WTC11 (cell line): ENCODE measurements around the gene ZNF440.

Source experiments
- E2F1 ChIP-seq: sonication (generic); formaldehyde crosslinking; IDR thresholded peaks from 2 replicates; pipeline ENCODE4 v1.8.0; 2022; ENCODE audit warnings: mild to moderate bottlenecking, missing genetic modification reagents
- ZNF317 ChIP-seq: sonication (generic); formaldehyde crosslinking; IDR thresholded peaks from 2 replicates; pipeline ENCODE4 v1.8.1; 2023; ENCODE audit warnings: low read depth, mild to moderate bottlenecking, moderate library complexity, missing genetic modification reagents, borderline replicate concordance
- TF ChIP-seq, protein P1 (sequence below): fragments of 200-600 bp; IDR thresholded peaks from 2 replicates; pipeline ENCODE4 v1.8.0; 2022; ENCODE audit warnings: antibody characterized with exemption
- TF ChIP-seq, protein P2 (sequence below): sonication (generic); formaldehyde crosslinking; IDR thresholded peaks from 2 replicates; pipeline ENCODE4 v1.8.0; 2022; ENCODE audit warnings: mild to moderate bottlenecking, missing genetic modification reagents
- TF ChIP-seq, protein P3 (sequence below): sonication (generic); formaldehyde crosslinking; IDR thresholded peaks from 2 replicates; pipeline ENCODE4 v1.8.1; 2022; ENCODE audit warnings: mild to moderate bottlenecking, moderate library complexity, missing genetic modification reagents

DNA sequence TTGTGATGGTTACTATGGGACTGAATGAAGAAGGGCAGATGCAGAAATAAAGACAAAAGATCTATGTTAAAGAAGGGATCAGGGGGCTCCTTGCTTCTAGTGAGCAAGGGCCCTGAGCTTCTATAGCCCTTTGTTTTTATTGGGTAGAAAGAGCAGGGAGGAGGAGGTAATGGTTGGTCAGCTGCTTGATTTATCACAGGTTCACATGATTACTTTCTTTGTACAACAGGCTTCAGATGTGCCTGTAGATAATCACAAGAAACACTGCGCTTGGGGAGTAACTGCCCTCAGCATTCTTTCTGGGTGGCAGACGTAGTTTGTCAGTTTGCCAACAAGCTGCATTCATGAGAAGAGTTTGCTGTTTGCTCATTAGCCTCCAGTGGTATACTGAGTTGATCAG is 29.6 kb downstream of the ZNF440 start:
- TF ChIP-seq, protein P1, sequence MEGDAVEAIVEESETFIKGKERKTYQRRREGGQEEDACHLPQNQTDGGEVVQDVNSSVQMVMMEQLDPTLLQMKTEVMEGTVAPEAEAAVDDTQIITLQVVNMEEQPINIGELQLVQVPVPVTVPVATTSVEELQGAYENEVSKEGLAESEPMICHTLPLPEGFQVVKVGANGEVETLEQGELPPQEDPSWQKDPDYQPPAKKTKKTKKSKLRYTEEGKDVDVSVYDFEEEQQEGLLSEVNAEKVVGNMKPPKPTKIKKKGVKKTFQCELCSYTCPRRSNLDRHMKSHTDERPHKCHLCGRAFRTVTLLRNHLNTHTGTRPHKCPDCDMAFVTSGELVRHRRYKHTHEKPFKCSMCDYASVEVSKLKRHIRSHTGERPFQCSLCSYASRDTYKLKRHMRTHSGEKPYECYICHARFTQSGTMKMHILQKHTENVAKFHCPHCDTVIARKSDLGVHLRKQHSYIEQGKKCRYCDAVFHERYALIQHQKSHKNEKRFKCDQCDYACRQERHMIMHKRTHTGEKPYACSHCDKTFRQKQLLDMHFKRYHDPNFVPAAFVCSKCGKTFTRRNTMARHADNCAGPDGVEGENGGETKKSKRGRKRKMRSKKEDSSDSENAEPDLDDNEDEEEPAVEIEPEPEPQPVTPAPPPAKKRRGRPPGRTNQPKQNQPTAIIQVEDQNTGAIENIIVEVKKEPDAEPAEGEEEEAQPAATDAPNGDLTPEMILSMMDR: no peak
- TF ChIP-seq, protein P2, sequence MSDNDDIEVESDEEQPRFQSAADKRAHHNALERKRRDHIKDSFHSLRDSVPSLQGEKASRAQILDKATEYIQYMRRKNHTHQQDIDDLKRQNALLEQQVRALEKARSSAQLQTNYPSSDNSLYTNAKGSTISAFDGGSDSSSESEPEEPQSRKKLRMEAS: no peak
- TF ChIP-seq E2F1 (CRISPR knock-in tag): no peak
- TF ChIP-seq, protein P3, sequence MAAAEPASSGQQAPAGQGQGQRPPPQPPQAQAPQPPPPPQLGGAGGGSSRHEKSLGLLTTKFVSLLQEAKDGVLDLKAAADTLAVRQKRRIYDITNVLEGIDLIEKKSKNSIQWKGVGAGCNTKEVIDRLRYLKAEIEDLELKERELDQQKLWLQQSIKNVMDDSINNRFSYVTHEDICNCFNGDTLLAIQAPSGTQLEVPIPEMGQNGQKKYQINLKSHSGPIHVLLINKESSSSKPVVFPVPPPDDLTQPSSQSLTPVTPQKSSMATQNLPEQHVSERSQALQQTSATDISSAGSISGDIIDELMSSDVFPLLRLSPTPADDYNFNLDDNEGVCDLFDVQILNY: no peak
- no peak for TF ChIP-seq ZNF317 (CRISPR knock-in tag)
